Left ventricle myocardium inferior (tissue), 1 donor: ENCODE measurements around the gene ZNF593. TPM values are rescaled to one million over a fixed set of nuclear protein-coding genes. Genes with fewer than 3 reads are reported as not detected.

Experiments used
- DNase-seq: peaks from one replicate; pipeline ENCODE4 v3.0.0-alpha.2; 2020
- H3K27ac ChIP-seq: fragments of 200-600 bp; replicated peaks from 2 replicates; pipeline ENCODE4 v1.8.0; 2021
- H3K27me3 ChIP-seq: fragments of 200-600 bp; 2 replicates; pipeline ENCODE4 v1.8.0; 2021; ENCODE audit warnings: low read depth
- H3K36me3 ChIP-seq: fragments of 200-600 bp; 2 replicates; pipeline ENCODE4 v1.8.0; 2021
- H3K4me1 ChIP-seq: fragments of 200-600 bp; 2 replicates; pipeline ENCODE4 v1.8.0; 2021
- H3K4me3 ChIP-seq: fragments of 200-600 bp; 2 replicates; pipeline ENCODE4 v1.8.0; 2021; ENCODE audit warnings: mild to moderate bottlenecking, moderate library complexity
- H3K9me3 ChIP-seq: fragments of 200-600 bp; replicated peaks from 2 replicates; pipeline ENCODE4 v1.8.0; 2021
- CTCF ChIP-seq: fragments of 200-600 bp; IDR thresholded peaks from 2 replicates; pipeline ENCODE4 v1.8.0; 2021; ENCODE audit warnings: antibody characterized with exemption, mild to moderate bottlenecking, borderline replicate concordance
- intact Hi-C: fragments of 100-400 bp; cut with micrococcal nuclease; formaldehyde crosslinking; loops from one replicate; pipeline ENCODE4 v1.11.0; 2022
- total RNA-seq: library from RNA; stranded (reverse); fragmentation: NEBNext Ultra II Directional; extraction: Animal tissue kit (Norgen Biotek cat#: 25700); gene quantifications from one replicate; pipeline ENCODE4 v1.2.1, GENCODE V29; 2021
- donor health status: DM: no; HTN: yes; CAD: no; lungs with severe emphysema.

Gene ZNF593
- total RNA-seq, 1 donor from 2014 or later, result 13.7 TPM

GRCh38 chr1:26154750-26155149, 15.0 kb upstream of the ZNF593 start:
- no peak for TF ChIP-seq CTCF
- intact Hi-C loops, result no loop called here
- Histone ChIP-seq H3K4me3 (peak overlapping the region; percentile 65), H3K9me3 (no peaks in the 10 kb centered on the region), H3K27me3 (peaks cover 3% of the 10 kb centered on the region), H3K36me3 (no peaks in the 10 kb centered on the region), H3K4me1 (peaks cover 59% of the 10 kb centered on the region), H3K27ac (peak overlapping the region; percentile 98)
- DNase-seq, result no peak

- Histone ChIP-seq H3K4me3 (peak overlapping the region; percentile 65), H3K36me3 (no peaks in the 10 kb centered on the region), H3K9me3 (no peaks in the 10 kb centered on the region), H3K27ac (peak overlapping the region; percentile 98), H3K4me1 (peaks cover 68% of the 10 kb centered on the region), H3K27me3 (peaks cover 3% of the 10 kb centered on the region)
- no peak for TF ChIP-seq CTCF
- no peak for DNase-seq
- intact Hi-C loops, result no loop called here
Observed at GRCh38 chr1:26155370-26156284, 14.1 kb upstream of the ZNF593 start.

GRCh38 chr1:26156285-26157038, 13.2 kb upstream of the ZNF593 start:
- Histone ChIP-seq H3K4me1 (peaks cover 77% of the 10 kb centered on the region), H3K9me3 (no peaks in the 10 kb centered on the region), H3K27me3 (peaks cover 3% of the 10 kb centered on the region), H3K4me3 (peak overlapping the region; percentile 65), H3K36me3 (no peaks in the 10 kb centered on the region), H3K27ac (peak overlapping the region; percentile 98)
- no peak for TF ChIP-seq CTCF
- intact Hi-C loops, result no loop called here
- DNase-seq, result peak; percentile 76

- no peaks in the 10 kb centered on the region for H3K9me3 ChIP-seq
- H3K4me3 ChIP-seq, result peak overlapping the region; percentile 68
- peaks cover 90% of the 10 kb centered on the region for H3K4me1 ChIP-seq
- peaks cover 3% of the 10 kb centered on the region for H3K27me3 ChIP-seq
- H3K36me3 ChIP-seq, result no peaks in the 10 kb centered on the region
- peak overlapping the region; percentile 98 for H3K27ac ChIP-seq
- no peak for DNase-seq
- no peak for TF ChIP-seq CTCF
- intact Hi-C loops, result no loop called here
Observed at GRCh38 chr1:26158271-26158907, 11.3 kb upstream of the ZNF593 start.
